Measurements from ENCODE around the gene DISP3.

DISP3 gene

DNA sequence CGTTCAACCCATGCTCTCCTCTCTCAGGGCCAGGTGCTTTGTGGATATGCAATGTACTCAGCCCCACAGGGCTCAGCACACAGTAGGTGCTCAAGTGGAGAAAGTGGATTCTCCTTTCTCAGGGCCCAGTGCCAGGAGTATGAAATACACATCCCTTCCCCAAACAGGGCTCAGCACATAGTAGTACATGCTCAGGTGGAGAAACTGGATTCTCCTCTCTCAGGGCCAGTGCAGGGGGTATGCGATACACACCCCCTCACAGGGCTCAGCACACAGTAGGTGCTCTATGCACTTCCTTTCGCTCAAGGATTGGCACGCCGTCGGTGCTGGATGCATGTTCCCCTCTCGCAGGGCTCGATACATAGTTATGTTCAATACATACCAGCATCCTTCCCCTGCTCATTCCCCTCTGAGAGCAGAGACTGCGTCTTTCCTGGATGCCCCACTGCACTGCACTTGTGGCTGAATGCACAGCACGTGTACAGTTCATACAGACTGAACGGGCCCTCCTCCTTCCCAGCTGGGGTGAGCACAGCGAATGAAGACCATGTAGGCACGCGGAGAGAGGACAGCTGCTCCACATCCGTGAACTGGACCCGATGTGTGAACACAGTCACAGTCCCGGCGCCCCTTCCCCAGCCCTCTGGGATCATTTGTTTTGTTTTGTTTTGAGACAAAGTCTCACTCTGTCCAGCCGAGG, 16.6 kb upstream of the DISP3 start:
- DNase-seq: no peak

DNA sequence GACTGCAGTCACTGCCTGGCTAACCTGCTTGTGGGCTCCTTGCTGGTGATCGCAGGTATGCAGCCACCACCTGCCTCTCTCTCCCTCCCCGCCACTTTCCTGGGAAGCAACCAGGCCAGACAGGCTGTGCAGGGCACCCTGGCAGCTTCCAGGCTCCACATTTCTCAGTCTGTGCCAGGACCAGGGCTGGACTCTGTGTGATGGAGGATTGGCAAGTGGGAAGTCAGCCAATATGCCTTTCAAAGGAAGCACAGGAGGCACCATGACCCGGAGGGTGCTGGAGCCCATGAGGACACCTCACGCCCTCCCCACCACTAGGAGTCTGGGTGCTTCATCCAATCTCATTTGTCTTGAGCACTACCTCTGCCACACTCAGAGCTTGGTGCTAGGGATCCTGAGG, 15.8 kb upstream of the DISP3 start:
- DNase-seq: no peak

DNA sequence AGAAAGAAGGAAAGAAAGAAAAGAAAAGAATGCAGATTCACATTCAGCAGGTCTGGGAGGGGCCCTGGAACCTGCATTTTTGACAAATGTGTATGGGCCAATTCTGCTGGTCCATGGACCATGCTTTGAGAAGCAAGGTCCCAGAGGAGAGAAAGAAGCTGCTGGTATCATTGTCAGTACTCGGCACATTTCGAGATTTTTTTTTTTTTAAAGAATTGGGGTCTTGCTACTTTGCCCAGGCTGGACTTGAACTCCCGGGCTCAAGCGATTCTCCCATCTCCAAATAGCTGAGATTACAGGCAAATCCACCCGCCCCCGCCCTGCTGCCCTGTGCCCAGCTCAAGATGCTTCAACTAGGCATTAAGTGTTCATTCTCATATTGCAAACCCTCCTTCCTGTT, 13.6 kb upstream of the DISP3 start:
- DNase-seq: no peak

DNA sequence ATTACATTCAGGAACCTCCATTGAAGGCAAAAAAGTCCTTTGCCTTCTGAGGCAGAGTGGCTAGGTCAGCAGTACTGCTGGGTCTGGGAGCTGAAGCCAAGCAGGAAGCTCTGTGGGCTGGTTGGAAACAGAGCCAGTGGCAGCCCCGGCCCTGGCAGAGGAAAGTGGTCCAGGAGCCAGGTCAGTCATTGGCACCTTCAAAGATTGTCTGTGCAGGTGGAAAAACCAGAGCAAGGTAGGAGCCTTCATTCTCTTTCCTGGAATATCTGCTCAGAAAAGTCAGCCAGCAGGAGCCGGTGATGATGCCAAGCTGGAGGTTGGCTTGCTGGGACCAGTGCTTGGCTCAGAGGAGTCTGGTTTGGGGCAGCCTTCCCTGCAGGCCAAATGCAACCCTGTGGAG, 12.5 kb upstream of the DISP3 start:
- DNase-seq: no peak

DNA sequence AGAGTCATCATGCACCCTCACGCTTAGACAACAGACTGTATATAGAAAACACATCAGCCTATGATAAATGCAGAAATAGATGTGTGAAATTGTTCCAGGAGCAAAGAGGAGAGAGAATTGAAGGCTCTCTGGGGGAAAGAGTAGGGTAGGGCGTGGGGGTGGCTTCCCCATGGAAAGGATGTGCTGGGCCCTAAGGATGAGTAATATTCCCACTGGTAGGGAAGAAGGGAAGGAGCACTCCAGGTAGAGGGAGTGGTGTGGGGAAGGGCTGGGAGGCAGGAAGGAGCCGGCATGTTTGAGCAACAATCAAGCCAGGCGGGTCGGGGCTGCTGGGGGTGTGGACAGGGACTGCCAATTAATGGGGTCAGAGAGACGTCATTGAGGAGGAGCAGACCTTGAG, 10.1 kb upstream of the DISP3 start:
- no peak for DNase-seq

DNA sequence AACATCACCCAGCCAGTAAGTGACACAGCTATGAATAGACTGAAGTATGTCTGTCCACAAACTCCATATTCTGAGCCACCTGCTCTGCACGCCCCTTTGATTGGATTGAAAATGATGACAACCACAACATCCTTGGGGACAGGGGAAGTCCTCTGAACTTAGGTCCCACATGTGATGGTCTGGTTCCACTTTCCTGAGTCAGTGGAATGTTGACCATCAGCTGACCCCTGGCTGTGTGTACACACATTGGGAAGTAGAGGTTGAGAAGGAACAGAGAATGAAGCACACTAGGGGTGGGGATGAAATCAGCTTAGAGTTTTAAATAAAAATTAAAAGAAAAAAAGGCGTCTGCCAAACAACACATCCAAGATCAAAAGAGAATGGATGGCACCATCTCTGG, 8.0 kb upstream of the DISP3 start:
- DNase-seq: no peak

DNA sequence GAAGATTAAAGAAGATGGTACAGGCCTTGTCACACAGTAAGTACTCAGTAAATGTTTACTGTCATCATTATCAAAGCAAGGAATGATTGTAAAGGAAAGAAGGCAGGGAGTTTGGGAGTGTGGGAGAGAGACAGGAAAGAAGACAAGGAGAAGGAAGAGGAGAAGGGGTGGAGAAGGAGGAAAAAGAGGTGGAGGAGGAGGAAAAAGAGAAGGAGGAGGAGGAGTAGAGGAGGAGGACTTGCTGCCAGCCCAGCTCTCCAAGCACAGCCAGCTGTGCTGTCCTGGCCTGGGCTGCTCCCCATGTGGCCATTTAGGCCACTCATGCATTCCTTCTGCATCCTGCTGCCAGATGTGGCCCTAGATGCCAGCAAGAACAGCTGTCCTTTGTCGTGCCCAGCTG, 7.5 kb upstream of the DISP3 start:
- no peak for DNase-seq

DNA sequence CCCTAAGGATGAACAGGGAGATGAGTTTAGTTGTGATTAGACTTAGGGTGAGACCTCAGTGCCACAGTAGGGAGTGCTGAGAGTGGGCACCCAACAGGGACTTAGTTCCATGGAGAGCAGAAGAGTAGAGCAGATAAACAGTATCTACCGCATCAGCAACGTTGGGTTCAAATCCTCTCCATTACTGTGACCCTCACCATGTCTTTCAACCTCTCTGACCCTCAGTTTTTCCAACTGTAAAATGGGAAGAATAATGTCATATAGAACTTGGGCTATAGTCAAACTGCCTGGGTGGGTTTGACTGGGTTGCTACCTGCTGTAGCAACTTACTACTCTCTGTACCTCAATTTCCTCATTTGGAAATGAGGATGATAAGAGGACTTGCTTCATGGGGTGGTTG, 6.7 kb upstream of the DISP3 start:
- no peak for DNase-seq

DNA sequence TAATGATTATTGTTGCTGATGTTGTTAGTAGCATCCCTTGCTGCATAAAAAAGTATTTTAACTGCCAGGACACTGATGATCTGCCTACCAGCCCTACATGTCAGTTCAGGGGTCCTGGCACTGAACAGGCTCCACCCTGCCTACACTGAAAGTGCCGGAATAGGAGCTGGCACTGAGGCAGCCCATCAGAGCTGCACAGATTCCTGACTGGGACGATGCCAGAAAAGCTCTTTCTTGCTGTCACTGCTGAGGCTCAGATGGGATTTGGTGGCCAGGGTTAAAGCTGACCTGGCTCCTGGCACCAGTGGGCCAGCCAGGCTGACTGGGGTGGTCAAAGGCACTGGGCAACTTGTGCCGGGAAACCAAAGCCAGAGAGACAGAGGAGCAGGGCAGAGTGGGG, 6.2 kb upstream of the DISP3 start:
- no peak for DNase-seq

DNA sequence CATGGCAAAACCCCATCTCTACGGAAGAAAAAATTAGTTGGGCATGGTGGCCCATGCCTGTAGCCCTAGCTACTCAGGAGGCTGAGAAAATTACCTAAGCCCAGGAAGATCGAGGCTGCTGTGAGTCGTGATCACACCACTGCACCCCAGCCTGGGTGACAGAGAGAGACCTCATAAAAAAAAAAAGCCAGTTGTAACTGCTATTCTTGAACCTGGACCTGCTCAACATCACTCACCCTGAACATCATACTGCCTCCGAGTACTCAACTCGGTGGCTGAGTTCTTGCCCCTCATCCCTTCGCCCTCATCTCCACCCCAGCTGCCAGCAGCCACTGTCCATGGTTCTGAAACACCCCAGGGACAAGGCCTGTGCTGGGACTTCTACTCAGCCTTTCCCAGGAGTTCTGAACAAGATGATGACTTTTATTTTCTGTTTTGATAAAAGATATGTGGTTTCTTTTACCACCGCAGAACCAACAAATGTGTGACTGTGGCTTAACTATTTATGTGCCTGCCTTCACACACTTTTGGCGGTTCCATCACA, 5.4 kb upstream of the DISP3 start:
- no peak for DNase-seq

DNA sequence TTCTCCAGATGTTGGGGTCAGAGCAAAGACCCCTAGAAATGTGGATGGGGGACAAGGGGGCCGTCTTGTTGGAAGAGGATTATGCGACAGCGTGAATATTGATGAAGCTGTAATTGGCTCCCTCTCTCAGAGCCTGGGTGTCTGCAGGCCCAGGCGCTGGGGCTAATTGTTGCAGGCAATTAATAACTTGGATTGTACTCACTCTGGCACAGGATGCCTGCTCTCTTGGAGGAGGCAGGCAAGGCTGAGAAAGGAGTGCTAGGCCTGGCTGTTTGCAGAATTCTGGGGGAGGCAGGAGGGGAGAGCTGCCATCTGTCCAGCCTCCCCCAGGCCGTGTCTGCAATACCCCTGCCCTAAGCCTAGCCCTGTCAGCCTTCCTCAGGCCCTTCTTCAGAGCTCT, 4.1 kb upstream of the DISP3 start:
- no peak for DNase-seq

DNA sequence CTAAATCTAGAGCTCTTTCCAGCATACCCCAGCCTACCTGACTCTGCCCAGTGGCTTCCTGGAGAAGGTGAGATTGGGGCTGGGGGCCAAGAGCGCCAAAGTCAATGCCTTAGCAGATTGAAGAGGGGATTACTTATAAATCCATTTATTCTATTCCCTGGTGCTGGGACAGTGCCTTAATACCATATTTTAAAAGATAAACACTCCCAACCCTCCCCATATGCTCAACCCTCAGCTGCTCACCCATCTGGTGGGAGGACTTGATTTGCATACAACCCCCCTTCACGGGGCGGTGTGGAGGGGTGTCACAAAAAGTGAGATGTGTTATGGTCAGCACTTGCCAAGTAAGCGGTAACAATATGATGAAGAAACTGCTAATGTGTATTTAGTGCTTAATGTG, 3.2 kb upstream of the DISP3 start:
- no peak for DNase-seq

DNA sequence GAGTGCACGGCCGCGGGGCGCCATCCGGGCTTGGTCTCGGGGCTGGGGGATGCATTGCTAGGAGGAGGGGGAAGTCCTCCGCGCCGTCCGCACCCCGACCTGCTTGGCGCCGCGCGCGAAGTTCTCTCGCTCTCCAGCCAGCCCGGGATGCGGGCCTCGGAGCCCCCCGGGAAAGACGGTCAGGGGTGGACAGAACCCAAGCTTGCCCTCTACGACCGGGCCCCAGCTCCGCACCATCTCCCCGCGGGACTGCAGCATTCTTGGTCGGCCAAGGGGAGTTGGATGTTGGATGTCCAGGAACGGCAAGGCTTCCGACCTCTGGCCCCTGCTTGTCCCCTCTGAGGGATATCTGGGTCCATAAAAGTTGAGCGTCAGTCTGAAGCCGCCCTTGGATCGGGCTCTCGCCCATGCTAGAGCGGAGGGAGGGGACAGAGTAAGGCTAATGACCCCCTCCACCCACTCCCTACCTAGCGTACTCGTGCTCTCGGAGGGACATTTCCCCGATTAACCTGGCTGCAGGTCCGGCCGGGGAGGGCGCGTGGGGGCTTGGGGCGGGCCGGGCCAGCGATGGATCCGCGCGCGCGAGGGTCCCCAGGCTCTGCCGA, 522 bp downstream of the DISP3 start:
- no peak for DNase-seq

DNA sequence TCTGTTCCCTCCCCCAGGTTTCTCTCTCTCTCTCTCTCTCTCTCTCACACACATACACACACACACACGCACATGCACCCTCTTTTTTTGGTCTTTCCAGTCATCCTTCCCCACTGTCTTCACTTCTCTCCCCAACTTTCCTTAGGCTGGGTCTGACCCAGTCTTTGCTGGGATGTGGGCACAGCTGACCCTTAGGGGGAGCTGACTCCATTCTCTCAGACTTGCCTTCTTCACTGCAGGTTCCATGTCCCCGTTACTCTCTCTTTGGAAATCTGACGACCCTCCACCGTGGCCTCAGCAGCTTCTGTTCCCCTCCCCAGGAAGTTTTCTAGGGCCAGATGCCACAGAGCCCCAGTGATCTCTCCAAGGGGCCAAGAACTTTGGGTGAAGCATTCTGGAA, 2.1 kb downstream of the DISP3 start:
- DNase-seq: no peak

DNA sequence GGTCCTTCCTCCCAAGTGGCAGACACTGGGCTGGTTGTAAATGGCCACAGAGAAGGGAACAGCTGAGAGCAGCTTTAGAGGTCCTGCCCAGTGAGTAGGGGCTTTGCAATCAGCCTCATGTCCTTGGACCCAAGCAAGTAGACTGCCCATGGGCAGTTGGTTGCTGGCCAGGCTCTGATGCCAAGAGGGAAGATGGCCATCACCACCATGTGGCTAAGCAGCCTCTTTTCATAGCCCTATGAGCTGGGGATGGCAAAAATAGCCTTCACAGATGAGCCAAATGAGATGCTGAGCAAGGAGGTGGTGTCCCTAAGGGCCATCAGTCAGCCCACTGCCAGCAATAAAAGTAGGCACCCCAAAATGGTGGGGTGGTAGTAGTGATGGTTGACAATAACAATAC, 3.2 kb downstream of the DISP3 start:
- no peak for DNase-seq

DNA sequence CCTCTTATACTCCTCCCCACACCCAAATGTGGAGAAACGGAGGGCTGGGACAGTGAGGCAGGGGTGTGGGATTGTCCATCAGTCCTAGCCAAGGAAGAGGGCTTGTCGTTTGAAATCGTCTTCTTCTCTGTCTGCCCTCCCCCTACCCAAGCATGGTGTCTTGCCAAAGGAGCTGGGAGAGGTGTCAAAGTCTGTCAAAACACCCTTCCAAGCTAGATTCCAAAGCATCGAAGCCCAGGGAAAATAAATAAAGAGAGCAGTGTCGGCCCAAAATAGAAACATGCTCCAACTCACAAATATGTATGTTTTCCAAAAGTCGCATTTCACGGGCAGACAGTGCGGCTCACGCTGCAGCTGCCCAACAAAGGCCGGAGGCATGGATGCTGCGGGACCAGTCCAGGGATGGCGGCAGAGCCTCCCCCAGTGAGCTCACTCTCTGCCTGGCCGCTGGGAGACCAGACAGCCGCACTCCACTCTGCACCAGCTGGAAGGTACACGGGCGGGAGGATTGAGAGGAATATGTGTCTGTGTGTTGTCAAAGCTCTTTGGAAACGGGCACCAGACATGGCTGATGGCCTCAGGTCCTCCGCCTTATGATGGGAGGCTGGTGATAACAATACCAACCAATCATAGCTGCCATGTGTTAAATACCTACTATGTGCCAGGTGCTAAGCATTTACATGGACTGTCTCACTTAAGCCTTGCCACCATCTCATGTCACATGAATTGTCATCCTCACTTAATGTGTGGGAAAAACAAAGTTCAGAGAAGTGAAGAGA, 3.9 kb downstream of the DISP3 start:
- DNase-seq: no peak

DNA sequence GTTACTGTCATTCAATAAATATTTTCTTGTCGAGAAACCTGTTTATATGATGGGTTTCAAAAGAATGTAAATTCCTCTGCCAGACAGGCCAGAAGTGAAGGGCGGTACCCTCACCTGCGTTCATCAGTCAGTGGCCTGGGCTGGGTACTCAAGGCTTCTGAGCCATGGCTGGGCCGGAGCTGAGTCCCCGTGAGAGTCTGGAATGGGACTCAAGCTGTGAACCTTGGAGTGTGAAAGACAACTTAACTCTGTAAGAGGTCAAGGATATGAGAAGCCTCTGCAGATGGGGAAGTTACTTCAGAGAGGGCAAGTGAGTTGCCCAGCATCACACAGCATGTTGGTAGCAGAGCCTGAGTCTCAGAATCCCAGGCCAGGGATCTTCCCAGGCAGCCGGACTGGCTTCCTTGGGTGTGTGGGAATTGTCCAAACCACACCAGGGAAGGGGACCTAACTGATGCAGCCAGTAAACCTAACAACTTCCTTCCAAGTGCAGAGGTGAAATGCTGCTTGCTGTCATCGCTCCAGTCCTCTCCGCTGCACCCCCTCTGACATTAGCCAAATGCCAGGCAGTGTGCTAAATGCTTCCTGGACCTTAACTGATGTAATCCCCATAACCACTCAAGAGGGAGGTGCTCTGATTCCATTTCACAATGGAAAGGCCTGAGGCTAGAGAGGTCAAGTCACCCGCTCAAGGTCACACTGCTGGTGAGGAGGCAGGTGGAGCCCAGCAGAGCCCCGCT, 4.8 kb downstream of the DISP3 start:
- DNase-seq: no peak

DNA sequence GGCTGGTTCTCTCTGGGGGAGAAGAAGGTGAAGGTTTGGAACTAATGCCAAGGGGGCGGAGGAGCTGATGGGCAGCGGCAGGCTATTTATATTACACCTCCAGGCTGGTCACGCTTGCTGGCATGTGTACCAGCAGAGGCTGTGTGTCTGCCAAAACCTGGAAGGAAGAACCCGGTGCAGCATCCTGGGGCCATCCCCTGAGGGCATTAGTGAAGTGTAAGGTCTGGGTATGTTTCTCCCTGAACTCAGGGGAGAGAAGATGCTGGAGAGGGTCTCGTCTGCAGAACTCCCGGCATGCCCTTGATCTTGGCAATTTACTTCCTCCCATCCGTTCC, 5.3 kb downstream of the DISP3 start:
- no peak for DNase-seq

DNA sequence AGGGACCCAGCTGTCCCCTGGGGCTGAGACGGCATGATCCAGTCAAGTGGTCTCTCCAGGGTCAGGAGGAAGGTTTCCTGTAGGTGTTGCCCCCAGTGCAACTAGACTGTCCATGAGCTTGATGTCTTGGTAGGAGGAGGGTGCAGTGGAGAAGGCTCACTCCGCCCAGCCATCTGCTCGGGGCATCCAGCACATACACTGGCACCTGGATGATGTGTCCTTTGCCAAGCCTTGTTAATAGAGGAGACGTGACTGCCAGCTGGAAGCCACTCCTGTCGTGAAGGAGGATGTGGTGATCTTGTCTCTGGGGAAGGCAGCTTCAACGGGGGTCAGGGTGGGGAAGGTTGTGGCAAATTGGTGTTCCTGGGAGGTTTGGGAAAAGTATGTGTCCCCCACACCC, 6.2 kb downstream of the DISP3 start:
- DNase-seq: no peak

DNA sequence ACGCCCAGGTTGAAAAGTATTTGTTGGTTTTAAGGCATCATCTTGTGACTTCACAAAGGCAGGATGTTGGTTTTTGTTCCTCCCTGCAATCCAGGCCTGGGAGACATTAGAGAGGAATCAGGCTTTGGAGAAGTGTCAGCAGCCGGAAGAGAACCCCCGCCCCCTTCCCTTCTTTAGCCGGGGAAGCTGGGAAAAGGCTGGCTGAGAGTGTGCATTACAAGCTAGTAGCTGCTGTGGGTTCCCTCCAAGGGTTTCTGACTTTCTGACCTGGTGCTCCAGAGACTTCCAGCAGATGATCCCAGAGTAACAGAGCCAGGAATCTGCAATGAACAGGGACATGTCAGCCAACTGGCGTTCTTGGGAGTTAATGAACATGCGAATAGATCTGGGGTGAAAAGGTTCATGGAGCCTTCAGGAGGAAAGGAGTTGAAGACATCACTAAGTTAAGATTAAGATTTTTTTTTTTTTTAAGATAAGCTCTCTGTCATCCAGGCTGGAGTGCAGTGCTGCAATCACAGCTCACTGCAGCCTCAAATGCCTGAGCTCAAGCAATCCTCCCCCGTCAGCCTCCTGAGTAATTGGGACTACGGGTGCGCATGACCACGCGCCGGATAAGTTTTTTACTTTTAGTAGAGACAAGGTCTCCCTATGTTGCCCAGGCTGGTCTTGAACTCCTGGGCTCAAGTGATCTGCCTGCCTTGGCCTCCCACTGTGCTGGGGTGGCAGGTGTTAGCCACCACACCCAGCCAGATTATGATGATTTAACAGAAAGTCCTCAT, 7.5 kb downstream of the DISP3 start:
- DNase-seq: no peak

DNA sequence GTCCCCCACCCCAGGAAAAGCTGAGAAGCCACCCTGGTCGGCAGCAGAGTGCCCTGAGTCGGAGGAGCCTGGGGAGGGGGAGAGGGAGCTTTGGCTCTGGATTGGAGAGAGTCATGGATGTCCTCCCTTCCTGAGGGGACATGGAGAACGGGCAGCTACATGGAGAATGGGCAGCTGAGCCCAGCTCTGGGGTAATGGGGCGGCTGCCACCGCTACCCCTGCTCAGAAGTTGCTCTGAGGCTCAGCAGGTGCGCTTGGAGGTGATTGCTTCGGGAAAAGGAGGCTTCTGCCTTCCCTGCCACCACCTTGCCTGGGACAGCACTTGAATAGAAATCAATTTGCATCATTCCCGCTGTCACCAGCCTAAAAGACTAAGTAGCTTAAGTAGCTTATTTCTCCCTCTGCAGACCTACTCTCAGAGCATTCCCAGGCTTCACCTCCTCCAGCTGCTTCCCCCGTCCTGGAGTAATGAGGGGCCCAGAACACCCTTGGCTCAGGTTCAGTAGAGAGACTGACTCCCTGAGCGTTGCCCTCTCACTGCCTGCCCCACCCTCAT, 8.3 kb downstream of the DISP3 start:
- no peak for DNase-seq

DNA sequence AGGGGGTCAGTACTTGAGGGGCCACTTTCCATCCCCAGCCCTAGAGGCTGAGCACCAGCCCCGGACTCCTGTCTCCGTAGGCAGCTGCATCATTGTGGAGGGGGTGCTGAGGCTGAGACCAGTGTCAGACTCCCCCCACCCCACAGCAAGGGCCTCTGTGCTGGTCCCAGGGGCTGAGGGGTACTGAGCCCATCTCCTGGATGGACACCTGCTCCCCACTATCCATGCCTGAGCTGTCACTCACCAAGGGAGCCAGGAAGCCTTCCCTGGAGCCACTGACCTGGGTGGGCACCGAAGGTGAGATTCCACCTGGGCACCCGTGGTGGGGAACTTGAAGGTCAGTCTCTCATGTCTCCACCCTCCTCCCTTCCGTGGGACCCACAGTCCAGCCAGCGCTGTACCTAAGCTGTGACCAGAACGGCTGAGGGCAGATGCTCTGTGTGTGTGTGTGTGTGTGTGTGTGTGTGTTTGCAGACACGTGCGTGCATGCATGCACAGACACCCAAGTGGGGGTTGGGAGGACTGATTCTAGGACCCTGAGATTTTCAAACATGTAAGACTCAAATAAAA, 9.3 kb downstream of the DISP3 start:
- DNase-seq: no peak
